ENCODE results near the gene FBXL14.

- TF ChIP-seq CTCF (IDR thresholded peaks at IDR 0.05) = peak in 1 of 3 experiments; percentile 9
- TF ChIP-seq EP300 (IDR thresholded peaks at IDR 0.05) = no peak
- no peak for TF ChIP-seq POLR2A (IDR thresholded peaks at IDR 0.05; ENCODE audit: low read depth)
- no peak for TF ChIP-seq POLR2AphosphoS5 (IDR thresholded peaks at IDR 0.05)
These were observed 77.4 kb downstream of the FBXL14 start for GRCh38 chr12:1517007-1517406.

All from esophagus muscularis mucosa (tissue), 4 donors.